ENCODE results near the gene XAB2.

GRCh38 chr19:7661744-7662538 lies 32.6 kb upstream of the XAB2 start:
- TF ChIP-seq CTCF (conservative IDR thresholded peaks at IDR 0.05; ENCODE audit: low read depth, low read length) (no peak), EZH2 (IDR thresholded peaks at IDR 0.05; ENCODE audit: low read length, unreplicated experiment) (no peak)

Data from PC-3 (cell line).